HFFc6 (cell line): ENCODE measurements around the gene TENM3. TPM values are rescaled to one million over a fixed set of nuclear protein-coding genes. Genes with fewer than 3 reads are reported as not detected.
A peak's percentile ranks its signal among the peaks of the same experiment; 100 is the strongest.

Source experiments
- DNase-seq: peaks from one replicate; pipeline ENCODE4 v3.0.0-alpha.2; 2018
- H3K27ac Mint-ChIP-seq: 2 replicates; pipeline ENCODE4 v1.8.0; 2020; ENCODE audit warnings: mild to moderate bottlenecking, mixed read lengths
- H3K27me3 Mint-ChIP-seq: 2 replicates; pipeline ENCODE4 v1.8.0; 2021; ENCODE audit warnings: mild to moderate bottlenecking, moderate library complexity, mixed read lengths; ENCODE audit not compliant: insufficient read depth
- H3K36me3 Mint-ChIP-seq: 2 replicates; pipeline ENCODE4 v1.8.0; 2021; ENCODE audit warnings: low read depth, mixed read lengths
- H3K4me1 Mint-ChIP-seq: 2 replicates; pipeline ENCODE4 v1.8.0; 2020; ENCODE audit warnings: low read depth, mixed read lengths
- H3K4me3 Mint-ChIP-seq: 2 replicates; pipeline ENCODE4 v1.8.0; 2020; ENCODE audit warnings: mild to moderate bottlenecking, moderate library complexity, mixed read lengths
- H3K9me3 Mint-ChIP-seq: 2 replicates; pipeline ENCODE4 v1.8.0; 2020; ENCODE audit warnings: mild to moderate bottlenecking, mixed read lengths
- total RNA-seq, 6 experiments: library from RNA; stranded (reverse); fragmentation: NEBNext Ultra II Directional; extraction: Animal tissue kit (Norgen Biotek cat#: 25700); gene quantifications; 2 replicates in 1 of 6; 3 replicates in 5 of 6; pipeline ENCODE4 v1.2.3, GENCODE V29; 2021
- TF ChIP-seq, protein P1 (sequence below): fragments of 200-600 bp; sonication (generic); IDR thresholded peaks from 2 replicates; pipeline ENCODE4 v1.5.0; 2021; ENCODE audit warnings: antibody characterized with exemption, mild to moderate bottlenecking

TENM3 gene
- total RNA-seq, 6 experiments from 2014 or later: 31.1 to 52.1 (median 42.0) TPM

- Mint-ChIP-seq H3K27ac (no peak overlapping the region), H3K4me1 (peaks cover 6% of the 10 kb centered on the region; the same call in 1 of the 2 replicates), H3K4me3 (no peak overlapping the region), H3K27me3 (no peaks in the 10 kb centered on the region; the same call in 1 of the 2 replicates), H3K9me3 (no peaks in the 10 kb centered on the region), H3K36me3 (peaks cover 15% of the 10 kb centered on the region)
- TF ChIP-seq, protein P1, sequence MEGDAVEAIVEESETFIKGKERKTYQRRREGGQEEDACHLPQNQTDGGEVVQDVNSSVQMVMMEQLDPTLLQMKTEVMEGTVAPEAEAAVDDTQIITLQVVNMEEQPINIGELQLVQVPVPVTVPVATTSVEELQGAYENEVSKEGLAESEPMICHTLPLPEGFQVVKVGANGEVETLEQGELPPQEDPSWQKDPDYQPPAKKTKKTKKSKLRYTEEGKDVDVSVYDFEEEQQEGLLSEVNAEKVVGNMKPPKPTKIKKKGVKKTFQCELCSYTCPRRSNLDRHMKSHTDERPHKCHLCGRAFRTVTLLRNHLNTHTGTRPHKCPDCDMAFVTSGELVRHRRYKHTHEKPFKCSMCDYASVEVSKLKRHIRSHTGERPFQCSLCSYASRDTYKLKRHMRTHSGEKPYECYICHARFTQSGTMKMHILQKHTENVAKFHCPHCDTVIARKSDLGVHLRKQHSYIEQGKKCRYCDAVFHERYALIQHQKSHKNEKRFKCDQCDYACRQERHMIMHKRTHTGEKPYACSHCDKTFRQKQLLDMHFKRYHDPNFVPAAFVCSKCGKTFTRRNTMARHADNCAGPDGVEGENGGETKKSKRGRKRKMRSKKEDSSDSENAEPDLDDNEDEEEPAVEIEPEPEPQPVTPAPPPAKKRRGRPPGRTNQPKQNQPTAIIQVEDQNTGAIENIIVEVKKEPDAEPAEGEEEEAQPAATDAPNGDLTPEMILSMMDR: no peak
- no peak for DNase-seq
Measured at GRCh38 chr4:182629096-182629495, 385.9 kb downstream of the TENM3 start.

DNA sequence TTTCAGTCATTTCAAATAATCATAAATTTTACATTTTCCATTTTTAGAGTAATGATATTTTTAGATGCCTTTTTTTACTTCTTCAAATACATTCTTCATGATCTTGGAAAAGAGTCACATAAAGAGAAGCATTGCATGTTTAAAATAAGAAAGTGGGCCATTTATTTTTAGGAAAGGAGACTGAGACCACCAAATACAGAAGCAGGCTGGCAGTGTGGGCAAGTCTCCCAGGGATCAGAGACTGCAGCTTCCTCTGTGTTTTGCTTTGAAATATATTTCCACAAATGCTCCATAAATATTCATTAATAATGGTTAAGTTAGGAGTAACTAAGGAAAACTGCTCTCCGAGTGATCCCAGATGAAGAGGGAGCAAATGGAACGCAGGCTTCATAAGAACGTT is 397.3 kb downstream of the TENM3 start:
- Mint-ChIP-seq H3K27me3 (no peaks in the 10 kb centered on the region; the same call in 1 of the 2 replicates), H3K9me3 (peaks cover 7% of the 10 kb centered on the region), H3K36me3 (peaks cover 7% of the 10 kb centered on the region), H3K4me3 (no peak overlapping the region), H3K27ac (no peak overlapping the region), H3K4me1 (peaks cover 52% of the 10 kb centered on the region)
- DNase-seq: no peak
- TF ChIP-seq, protein P1: no peak

GRCh38 chr4:182640932-182641331 is 397.7 kb downstream of the TENM3 start:
- peaks cover 11% of the 10 kb centered on the region for H3K9me3 Mint-ChIP-seq
- no peak overlapping the region for H3K27ac Mint-ChIP-seq
- peaks cover 11% of the 10 kb centered on the region for H3K36me3 Mint-ChIP-seq
- H3K27me3 Mint-ChIP-seq: no peaks in the 10 kb centered on the region; the same call in 1 of the 2 replicates
- DNase-seq: no peak
- H3K4me3 Mint-ChIP-seq: no peak overlapping the region
- TF ChIP-seq, protein P1: no peak
- peaks cover 52% of the 10 kb centered on the region for H3K4me1 Mint-ChIP-seq

DNA sequence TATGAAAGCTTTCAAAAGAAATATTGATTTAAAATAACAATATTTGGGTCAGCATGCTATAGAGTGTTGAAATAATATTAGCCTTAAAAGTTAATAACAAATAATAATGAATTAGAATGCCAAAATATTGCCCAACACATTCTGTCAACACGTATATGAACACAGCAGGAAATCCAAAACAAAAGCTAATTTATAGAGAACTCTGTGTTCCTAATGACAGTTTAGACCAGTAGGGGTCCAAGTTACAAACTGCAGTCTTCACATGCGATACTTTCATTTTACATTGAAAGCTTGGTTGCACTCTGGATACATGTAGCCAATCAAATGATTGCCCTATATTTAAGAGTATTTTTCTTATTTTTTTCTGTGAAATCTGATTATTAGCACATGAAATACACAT is 399.6 kb downstream of the TENM3 start:
- TF ChIP-seq, protein P1: peak; percentile 74
- Mint-ChIP-seq H3K9me3 (peaks cover 21% of the 10 kb centered on the region), H3K4me3 (peak overlapping the region; percentile 77), H3K4me1 (peaks cover 51% of the 10 kb centered on the region), H3K27ac (peak overlapping the region; percentile 95), H3K27me3 (no peaks in the 10 kb centered on the region; the same call in 1 of the 2 replicates), H3K36me3 (peaks cover 30% of the 10 kb centered on the region)
- peak; percentile 28 for DNase-seq

DNA sequence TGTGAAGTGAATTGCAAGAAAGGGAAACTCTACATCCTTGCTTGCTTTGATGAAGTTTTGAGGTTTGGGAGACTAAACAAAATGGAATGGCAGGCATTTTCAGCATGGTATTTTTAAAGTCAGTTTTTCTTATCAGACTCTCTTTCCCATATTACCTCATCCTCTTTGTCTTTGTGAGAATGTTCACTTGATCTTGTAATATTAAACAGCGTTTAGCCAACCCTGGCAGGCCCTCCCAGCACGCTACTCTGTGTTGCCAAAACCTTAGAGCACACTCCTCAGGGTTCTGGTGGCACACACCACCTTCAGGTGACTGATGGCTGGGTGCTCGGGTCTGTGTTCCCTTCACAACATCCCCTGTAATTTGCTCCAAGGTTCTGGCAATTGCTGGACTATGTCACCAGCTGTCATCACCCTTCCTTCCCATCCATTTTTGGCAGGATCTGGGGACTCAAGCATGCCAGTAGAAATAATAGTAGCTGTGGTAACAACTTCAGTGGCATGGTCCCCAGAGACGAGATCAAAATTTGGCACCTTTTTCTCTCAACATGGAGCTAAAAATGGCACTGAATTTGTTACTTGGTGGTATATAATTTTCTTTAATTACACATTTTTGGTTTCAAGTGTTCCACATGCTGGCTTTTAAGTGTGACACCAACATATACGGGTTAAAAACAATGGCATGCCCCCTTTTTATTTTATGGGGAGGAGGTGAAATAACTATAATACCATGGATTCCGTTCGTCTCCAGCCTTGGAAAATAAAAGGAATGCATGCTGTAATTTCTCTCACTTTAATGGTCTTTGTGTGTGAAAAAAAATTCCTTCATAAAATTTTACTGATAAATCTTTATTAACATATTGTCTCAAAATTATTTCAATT is 400.8 kb downstream of the TENM3 start:
- DNase-seq: peak; percentile 76
- Mint-ChIP-seq H3K36me3 (peaks cover 33% of the 10 kb centered on the region), H3K27me3 (no peaks in the 10 kb centered on the region; the same call in 1 of the 2 replicates), H3K4me3 (peak overlapping the region; percentile 74), H3K27ac (peak overlapping the region; percentile 95), H3K9me3 (peaks cover 21% of the 10 kb centered on the region), H3K4me1 (peaks cover 43% of the 10 kb centered on the region)
- TF ChIP-seq, protein P1: no peak
